Mesendoderm (in vitro differentiated cells): Measurements from ENCODE around the gene DDX47.
"Not testable (repeated sequence)": the region's sequence is repeated elsewhere in the genome, so short reads cannot be mapped to it uniquely, and the experiment has no call there.

Source experiments
- DNase-seq: peaks from one replicate; pipeline ENCODE4 v3.0.0; 2013
- H2AK5ac ChIP-seq: 2 replicates; pipeline ENCODE4 v1.6.1; 2013; ENCODE audit warnings: low read length, inconsistent platforms
- H2BK120ac ChIP-seq: 2 replicates; pipeline ENCODE4 v1.6.1; 2013; ENCODE audit warnings: low read depth, mild to moderate bottlenecking, low read length, moderate library complexity, mixed read lengths
- H2BK15ac ChIP-seq: replicated peaks from 2 replicates; pipeline ENCODE4 v1.6.1; 2013; ENCODE audit warnings: low read depth, mild to moderate bottlenecking, moderate library complexity
- H2BK5ac ChIP-seq: 2 replicates; pipeline ENCODE4 v1.6.1; 2013; ENCODE audit warnings: low read length, inconsistent platforms
- H3K18ac ChIP-seq: 2 replicates; pipeline ENCODE4 v1.6.1; 2013; ENCODE audit warnings: mild to moderate bottlenecking, low read length, mixed read lengths
- H3K23ac ChIP-seq: one replicate; pipeline ENCODE4 v1.6.1; 2013; ENCODE audit warnings: low read length
- H3K27ac ChIP-seq: 2 replicates; pipeline ENCODE4 v1.5.1; 2013; ENCODE audit warnings: low read depth, mild to moderate bottlenecking, inconsistent platforms, low read length, moderate library complexity
- H3K27me3 ChIP-seq: 2 replicates; pipeline ENCODE4 v1.6.1; 2013; ENCODE audit warnings: low read length, control low read depth, mild to moderate bottlenecking, inconsistent platforms; ENCODE audit not compliant: insufficient read depth, poor library complexity
- H3K36me3 ChIP-seq: 2 replicates; pipeline ENCODE4 v1.6.1; 2013; ENCODE audit warnings: low read length, inconsistent platforms; ENCODE audit not compliant: control insufficient read depth, insufficient read depth
- H3K4ac ChIP-seq: one replicate; pipeline ENCODE4 v1.6.1; 2013; ENCODE audit warnings: low read depth, mild to moderate bottlenecking, low read length, moderate library complexity
- H3K4me1 ChIP-seq: 2 replicates; pipeline ENCODE4 v1.6.1; 2013; ENCODE audit warnings: low read depth, low read length, inconsistent platforms; ENCODE audit not compliant: control insufficient read depth
- H3K4me2 ChIP-seq: 2 replicates; pipeline ENCODE4 v1.6.1; 2013; ENCODE audit warnings: low read length
- H3K4me3 ChIP-seq: 2 replicates; pipeline ENCODE4 v1.5.1; 2013; ENCODE audit warnings: mild to moderate bottlenecking, low read length
- H3K56ac ChIP-seq: one replicate; pipeline ENCODE4 v1.6.1; 2013; ENCODE audit warnings: low read length
- H3K79me1 ChIP-seq: 2 replicates; pipeline ENCODE4 v1.6.1; 2013; ENCODE audit warnings: low read length, inconsistent platforms
- H3K79me2 ChIP-seq: 2 replicates; pipeline ENCODE4 v1.6.1; 2013; ENCODE audit warnings: mild to moderate bottlenecking, low read length; ENCODE audit not compliant: control insufficient read depth, insufficient read depth
- H3K9ac ChIP-seq: 2 replicates; pipeline ENCODE4 v1.6.1; 2013; ENCODE audit warnings: low read length, inconsistent platforms
- H4K5ac ChIP-seq: one replicate; pipeline ENCODE4 v1.6.1; 2013; ENCODE audit warnings: low read length
- H4K8ac ChIP-seq: one replicate; pipeline ENCODE4 v1.6.1; 2013; ENCODE audit warnings: low read depth, mild to moderate bottlenecking, control low read depth, low read length, moderate library complexity
- WGBS: extraction: QIAGEN DNeasy Blood & Tissue Kit; methylation state at CpG from one replicate; pipeline ENCODE4 v1.1.7; 2013; ENCODE audit warnings: low lambda C conversion rate, missing lambda C conversion rate; ENCODE audit not compliant: insufficient coverage; ENCODE audit errors: extremely low coverage; 5-methylcytosine and 5-hydroxymethylcytosine counted together

The DDX47 gene

DNA sequence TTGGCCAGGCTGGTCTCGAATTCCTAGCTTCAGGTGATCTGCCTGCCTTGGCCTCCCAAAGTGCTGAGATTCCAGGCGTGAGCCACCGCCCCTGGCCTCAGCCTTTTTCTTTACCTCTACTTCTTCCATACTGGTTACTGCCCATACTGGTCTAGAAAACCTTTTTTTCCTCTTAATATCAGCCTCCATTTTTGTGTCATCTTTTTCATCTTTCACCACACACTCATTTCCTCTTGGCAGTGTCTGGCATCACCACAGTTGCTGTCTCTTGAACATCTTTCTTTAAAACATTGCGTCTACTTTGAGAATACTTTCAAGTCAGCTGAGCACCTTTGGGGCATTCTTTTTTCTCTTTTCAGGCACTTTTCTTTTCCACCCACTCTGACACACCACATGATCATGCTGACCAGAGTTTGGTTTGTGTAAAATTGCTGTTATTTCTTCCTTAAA, 32.7 kb downstream of the DDX47 start:
- Histone ChIP-seq H3K56ac (no peak overlapping the region), H3K27me3 (no peaks in the 10 kb centered on the region), H2BK15ac (no peak overlapping the region), H3K4me2 (no peak overlapping the region), H3K27ac (no peak overlapping the region), H4K8ac (no peak overlapping the region), H3K36me3 (no peaks in the 10 kb centered on the region), H3K4ac (no peak overlapping the region), H3K4me3 (no peak overlapping the region), H3K79me1 (no peaks in the 10 kb centered on the region), H2BK120ac (no peak overlapping the region), H3K18ac (no peak overlapping the region), H2AK5ac (no peak overlapping the region), H3K79me2 (no peaks in the 10 kb centered on the region), H3K23ac (no peak overlapping the region), H4K5ac (no peak overlapping the region), H3K4me1 (no peaks in the 10 kb centered on the region), H2BK5ac (no peak overlapping the region), H3K9ac (no peak overlapping the region)
- no peak for DNase-seq
- WGBS: no CpG with 5 or more reads among the region's 4 CpGs

DNA sequence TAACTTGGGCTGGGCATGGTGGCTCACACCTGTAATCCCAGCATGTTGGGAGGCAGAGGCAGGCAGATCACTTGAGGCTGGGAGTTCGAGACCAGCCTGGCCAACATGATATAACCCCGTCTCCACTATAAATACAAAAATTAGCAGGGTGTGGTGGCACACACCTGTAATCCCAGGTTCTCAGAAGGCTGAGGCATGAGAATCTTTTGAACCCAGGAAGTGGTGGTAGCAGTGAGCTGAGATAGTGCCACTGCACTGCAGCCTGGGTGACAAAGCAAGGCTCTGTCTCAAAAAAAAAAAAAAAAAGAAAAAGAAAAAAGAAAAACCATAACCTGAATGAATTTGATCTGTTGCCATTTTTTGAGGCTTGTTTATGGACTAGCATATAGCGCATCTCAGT, 33.6 kb downstream of the DDX47 start:
- H2BK120ac ChIP-seq, H3K4ac ChIP-seq, H2BK5ac ChIP-seq, H4K8ac ChIP-seq, H3K4me2 ChIP-seq, H2BK15ac ChIP-seq, H3K9ac ChIP-seq, H2AK5ac ChIP-seq, DNase-seq, H3K56ac ChIP-seq, H3K4me1 ChIP-seq, H3K79me1 ChIP-seq, H3K4me3 ChIP-seq, H3K27ac ChIP-seq, H4K5ac ChIP-seq, H3K18ac ChIP-seq, H3K27me3 ChIP-seq, H3K36me3 ChIP-seq, H3K23ac ChIP-seq, H3K79me2 ChIP-seq: not testable (repeated sequence)
- no CpG with 5 or more reads among the region's 3 CpGs for WGBS

DNA sequence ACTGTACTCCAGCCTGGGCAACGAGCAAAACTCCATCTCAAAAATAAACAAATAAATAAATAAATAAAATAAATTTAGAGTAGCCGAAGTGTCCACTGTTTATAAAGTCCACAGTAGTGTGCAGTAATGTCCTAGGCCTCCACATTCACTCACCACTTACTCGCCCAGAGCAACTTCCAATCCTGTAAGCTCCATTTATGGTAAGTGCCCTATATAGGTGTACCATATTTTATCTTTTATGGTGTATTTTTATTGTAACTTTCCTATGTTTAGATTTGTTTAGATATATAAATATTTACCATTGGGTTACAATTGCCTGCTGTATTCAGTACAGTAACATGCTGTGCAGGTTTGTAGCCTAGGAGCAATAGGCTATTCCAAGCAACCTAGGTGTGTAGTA, 40.3 kb downstream of the DDX47 start:
- no peak overlapping the region for H3K4me3 ChIP-seq
- H3K4ac ChIP-seq: no peak overlapping the region
- no peaks in the 10 kb centered on the region for H3K79me1 ChIP-seq
- no peak overlapping the region for H3K18ac ChIP-seq
- no peak for DNase-seq
- no peak overlapping the region for H3K27ac ChIP-seq
- H3K4me1 ChIP-seq: no peaks in the 10 kb centered on the region
- H3K23ac ChIP-seq: no peak overlapping the region
- no peaks in the 10 kb centered on the region for H3K79me2 ChIP-seq
- H3K36me3 ChIP-seq: no peaks in the 10 kb centered on the region
- no peak overlapping the region for H2BK120ac ChIP-seq
- no peak overlapping the region for H4K5ac ChIP-seq
- H3K4me2 ChIP-seq: no peak overlapping the region
- no peak overlapping the region for H3K56ac ChIP-seq
- no peak overlapping the region for H2AK5ac ChIP-seq
- H3K27me3 ChIP-seq: no peaks in the 10 kb centered on the region
- WGBS: no CpG with 5 or more reads among the region's 3 CpGs
- H3K9ac ChIP-seq: no peak overlapping the region
- H2BK5ac ChIP-seq: no peak overlapping the region
- no peak overlapping the region for H4K8ac ChIP-seq
- H2BK15ac ChIP-seq: no peak overlapping the region

DNA sequence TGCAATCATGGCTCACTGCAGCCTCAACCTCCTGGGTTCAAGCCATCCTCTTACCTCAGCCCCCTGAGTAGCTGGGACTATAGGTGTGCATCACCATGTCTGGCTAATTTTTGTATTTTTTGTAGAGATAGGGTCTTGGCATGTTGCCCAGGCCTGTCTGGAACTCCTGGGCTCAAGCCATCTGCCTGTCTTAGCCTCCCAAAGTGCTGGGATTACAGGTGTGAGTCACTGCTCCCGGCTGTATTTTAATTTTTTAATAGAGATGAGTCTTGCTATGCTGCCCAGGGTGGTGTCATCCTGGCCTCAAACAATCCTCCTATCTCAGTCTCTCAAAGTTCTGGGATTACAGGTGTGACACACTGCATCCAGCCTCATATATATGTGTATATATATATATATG, 46.5 kb downstream of the DDX47 start:
- Histone ChIP-seq H3K9ac (no peak overlapping the region), H3K56ac (no peak overlapping the region), H2AK5ac (no peak overlapping the region), H3K4me1 (no peaks in the 10 kb centered on the region), H3K4me2 (no peak overlapping the region), H2BK15ac (no peak overlapping the region), H3K27me3 (no peaks in the 10 kb centered on the region), H3K23ac (no peak overlapping the region), H3K18ac (no peak overlapping the region), H3K79me2 (no peaks in the 10 kb centered on the region), H3K36me3 (no peaks in the 10 kb centered on the region), H4K5ac (no peak overlapping the region), H3K4me3 (no peak overlapping the region), H2BK5ac (no peak overlapping the region), H2BK120ac (no peak overlapping the region), H3K79me1 (no peaks in the 10 kb centered on the region), H3K4ac (no peak overlapping the region), H3K27ac (no peak overlapping the region), H4K8ac (no peak overlapping the region)
- no CpG with 5 or more reads among the region's 1 CpG for WGBS
- no peak for DNase-seq

DNA sequence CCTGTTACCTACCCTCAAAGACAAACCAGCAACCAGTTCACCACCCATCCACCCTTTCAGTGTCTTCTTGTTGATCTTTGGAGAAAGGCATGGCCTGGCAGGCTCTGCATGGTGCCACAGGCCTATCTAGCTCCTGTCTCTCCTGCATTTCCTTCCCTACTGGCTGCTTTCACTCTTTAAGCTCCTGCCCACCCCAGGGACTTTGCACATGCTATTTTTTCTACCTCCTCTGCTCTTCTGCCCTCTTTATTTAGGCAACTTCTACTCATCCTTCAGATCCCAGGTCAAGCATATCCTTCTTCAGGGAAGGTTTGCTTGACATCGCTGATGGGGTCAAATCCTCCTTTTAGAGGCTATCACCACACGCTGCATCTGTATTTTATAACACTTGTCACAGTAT, 51.1 kb downstream of the DDX47 start:
- no peaks in the 10 kb centered on the region for H3K79me2 ChIP-seq
- no peak overlapping the region for H4K8ac ChIP-seq
- no peak overlapping the region for H2BK120ac ChIP-seq
- no peak overlapping the region for H3K9ac ChIP-seq
- no peaks in the 10 kb centered on the region for H3K79me1 ChIP-seq
- no peak overlapping the region for H3K4me2 ChIP-seq
- no peak overlapping the region for H3K18ac ChIP-seq
- no peaks in the 10 kb centered on the region for H3K4me1 ChIP-seq
- no peak for DNase-seq
- H4K5ac ChIP-seq: no peak overlapping the region
- no peak overlapping the region for H2BK5ac ChIP-seq
- no peaks in the 10 kb centered on the region for H3K27me3 ChIP-seq
- H2BK15ac ChIP-seq: no peak overlapping the region
- H3K23ac ChIP-seq: no peak overlapping the region
- H3K27ac ChIP-seq: no peak overlapping the region
- H3K4me3 ChIP-seq: no peak overlapping the region
- H3K4ac ChIP-seq: no peak overlapping the region
- no peaks in the 10 kb centered on the region for H3K36me3 ChIP-seq
- no peak overlapping the region for H2AK5ac ChIP-seq
- H3K56ac ChIP-seq: no peak overlapping the region
- no CpG with 5 or more reads among the region's 2 CpGs for WGBS

DNA sequence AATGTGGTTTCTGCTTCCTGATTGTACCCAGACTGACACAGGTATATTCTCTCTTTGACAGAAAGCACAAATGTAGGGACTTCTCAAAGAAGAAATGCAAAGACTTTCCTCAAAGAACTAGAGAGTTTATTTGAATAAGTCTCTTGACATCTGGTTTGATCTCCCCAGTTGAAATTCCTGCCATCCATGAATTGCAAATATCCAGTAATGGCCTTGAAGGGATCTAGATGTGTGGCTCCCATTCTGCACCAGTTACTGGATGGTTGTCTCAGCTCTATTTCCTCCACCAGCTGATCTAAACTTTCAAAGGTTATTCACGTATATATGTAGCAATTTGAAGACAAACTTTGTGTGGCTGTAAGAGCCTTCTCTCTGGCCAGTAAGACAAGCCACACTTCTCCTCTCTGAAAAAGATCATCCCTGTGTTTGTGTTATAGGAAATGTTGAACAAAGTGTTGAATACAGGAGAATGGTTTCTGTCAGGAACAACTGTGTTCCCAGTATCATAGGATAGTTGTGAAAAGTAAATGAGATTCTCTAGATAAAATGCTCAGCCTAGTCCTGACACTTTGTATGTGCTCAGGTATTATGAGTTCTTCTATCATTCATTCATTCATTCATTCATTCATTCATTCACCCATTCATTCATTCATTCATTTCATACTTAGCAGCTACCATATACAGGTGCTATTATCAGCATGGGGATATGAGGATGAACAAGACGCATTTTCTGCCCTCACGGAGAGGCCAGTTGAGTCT, 55.5 kb downstream of the DDX47 start:
- Histone ChIP-seq H2BK15ac (no peak overlapping the region), H3K36me3 (no peaks in the 10 kb centered on the region), H4K8ac (no peak overlapping the region), H3K4me1 (peaks cover 12% of the 10 kb centered on the region), H3K9ac (no peak overlapping the region), H3K79me2 (no peaks in the 10 kb centered on the region), H3K27me3 (no peaks in the 10 kb centered on the region), H3K79me1 (no peaks in the 10 kb centered on the region), H3K18ac (no peak overlapping the region), H3K56ac (no peak overlapping the region), H2AK5ac (no peak overlapping the region), H3K4me3 (no peak overlapping the region), H3K4ac (no peak overlapping the region), H3K27ac (no peak overlapping the region), H2BK5ac (no peak overlapping the region), H4K5ac (no peak overlapping the region), H3K4me2 (no peak overlapping the region), H3K23ac (no peak overlapping the region), H2BK120ac (no peak overlapping the region)
- WGBS: no CpG with 5 or more reads among the region's 3 CpGs
- no peak for DNase-seq
